Measurements from ENCODE around the gene GZF1.

Gene GZF1

DNA sequence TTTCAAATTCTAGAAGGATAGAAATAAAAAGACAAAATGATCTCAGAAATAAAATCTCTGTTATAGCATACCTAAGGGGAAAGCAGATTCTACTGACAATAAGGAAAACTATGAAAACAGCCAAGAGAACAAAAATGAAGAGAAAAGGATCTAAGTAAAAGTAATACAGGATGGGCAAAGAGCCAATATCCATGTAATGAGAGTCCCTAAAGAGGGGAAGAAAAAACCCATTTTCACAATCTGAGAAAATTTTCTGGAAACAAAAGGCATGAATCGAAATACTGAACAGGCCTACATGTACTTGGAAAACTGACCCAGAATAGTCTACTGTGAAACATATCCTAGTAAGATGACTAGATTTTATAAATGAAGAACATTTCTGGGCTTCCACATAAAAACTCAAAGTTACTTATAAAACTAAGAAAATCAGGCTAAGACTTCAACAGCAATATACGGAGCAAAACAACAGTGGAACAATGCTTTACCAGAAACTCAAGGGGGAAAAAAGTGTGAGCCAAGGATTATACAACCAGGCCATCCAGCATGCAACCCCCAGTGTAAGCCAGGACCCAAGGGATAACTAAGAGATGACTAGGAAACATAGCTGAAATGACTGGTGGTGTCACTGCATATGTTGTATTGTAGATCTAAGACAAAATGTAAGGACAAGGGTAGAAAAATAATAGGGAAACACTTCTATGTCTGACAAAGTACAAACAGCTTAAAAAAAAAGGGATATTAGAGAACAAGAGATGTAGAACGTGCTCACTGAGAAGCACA is 49.1 kb downstream of the GZF1 start:
- no peak for DNase-seq

DNA sequence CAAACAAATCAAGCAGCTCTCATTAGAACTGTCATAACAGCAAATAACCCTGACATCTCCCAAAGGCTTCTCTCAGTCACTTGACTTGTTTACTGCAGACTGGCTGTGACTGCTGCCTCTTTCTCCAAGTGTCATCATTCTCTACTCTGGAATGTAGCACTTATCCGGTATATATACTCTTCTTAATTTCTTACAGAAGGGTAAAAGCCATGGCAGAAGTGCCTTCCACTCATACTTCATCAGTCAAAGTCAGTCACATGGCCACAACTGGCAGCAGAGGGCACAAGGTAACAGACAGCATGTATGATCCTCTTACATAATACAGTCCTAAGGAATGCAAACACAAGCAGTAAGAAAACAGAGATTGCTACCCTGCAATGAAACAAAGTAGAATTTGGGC is 50.0 kb downstream of the GZF1 start:
- DNase-seq: no peak

DNA sequence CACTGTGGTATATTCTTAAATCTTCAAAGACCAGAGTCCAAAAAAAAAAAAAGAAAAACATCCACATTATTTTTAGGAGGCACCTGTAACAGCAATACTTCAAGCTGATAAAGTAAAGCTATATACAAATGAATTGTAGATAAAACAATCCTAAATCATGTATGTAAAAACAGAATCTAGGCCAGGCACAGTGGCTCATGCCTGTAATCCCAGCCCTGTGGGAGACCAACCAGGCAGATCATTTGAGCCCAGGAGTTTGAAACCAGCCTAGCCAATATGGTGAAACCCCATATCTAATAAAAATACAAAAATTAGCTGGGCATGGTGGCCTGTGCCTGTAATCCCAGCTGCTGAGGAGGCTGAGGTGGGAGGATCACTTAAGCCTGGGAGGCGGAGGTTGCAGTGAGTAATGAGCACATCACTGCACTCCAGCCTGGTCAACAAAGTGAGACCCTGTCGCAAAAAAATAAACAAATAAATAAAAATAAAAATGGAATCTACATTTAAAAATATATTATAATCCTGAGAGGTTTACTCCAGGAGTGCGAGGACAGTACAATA is 52.0 kb downstream of the GZF1 start:
- DNase-seq: no peak

DNA sequence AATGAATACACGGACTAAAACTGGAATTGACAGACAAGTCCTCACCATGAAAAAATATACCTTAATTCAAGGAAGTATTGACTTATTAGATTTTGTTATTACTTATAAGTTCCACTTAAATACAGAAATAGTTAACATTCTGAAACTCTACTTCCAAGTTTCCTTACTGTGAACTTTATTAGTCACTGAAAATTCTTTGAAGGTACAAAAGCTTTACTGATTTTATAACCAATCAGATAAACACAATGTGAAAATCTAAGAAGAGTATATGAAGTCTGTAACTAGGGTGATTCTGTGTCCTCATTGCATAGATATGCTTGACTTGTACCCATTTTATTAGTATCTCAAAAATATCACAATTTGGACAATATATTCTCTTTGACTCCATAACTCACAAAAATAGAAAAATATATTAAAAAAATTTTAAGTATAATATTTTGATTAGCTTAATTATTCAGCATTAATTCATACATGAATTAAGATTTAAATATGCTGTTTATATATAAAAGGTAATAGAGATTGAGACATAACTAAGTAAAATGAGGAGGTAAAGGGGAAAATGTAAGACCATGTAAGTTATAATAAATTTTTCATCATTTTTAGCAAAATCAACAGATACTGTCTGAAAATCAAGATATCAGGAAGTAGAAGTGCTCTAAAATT is 52.7 kb downstream of the GZF1 start:
- DNase-seq: no peak

DNA sequence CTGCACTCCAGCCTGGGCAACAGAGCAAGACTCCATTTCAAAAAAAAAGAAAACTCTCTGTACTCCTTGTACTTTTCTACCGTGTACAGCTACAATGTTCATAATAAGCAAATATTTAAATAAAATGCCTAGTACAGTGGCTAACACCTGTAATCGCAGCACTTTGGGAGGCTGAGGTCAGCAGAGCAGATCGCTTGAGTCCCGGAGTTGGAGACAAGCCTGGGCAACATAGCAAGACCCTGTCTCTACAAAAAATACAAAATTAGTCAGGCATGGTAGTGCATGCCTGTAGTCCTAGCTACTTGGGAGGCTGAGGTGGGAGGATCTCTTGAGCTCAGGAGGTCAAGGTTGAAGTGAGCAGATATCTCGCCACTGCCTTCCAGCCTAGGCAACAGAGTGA is 53.6 kb downstream of the GZF1 start:
- DNase-seq: no peak

DNA sequence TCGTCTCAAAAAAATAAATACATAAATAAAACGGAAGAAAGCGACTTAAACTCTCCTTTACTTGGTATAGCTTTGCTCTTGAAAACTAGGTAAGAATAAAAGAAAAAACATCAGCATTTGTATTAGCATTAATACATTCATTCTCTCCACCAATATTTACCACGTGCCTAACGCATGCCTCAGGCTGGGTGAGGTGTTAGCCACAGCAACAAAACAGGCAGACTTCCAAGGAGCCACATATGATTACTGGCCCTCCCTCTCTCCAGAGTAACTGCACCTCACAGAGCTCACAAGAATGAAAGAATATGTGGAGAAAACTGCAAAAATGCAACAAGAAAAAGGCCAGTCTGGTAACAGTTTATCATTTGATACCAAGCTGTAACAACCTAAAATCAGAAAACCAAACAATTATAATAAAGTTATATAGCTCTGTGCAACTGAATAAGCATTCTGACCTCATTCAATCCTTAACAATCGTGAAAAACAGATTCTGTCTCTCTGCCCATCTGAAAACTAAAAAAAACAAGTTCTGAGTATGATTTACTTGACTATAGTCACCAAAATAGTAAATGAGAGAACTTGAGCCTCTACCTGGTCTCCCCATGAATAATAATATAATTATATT is 54.1 kb downstream of the GZF1 start:
- DNase-seq: no peak

DNA sequence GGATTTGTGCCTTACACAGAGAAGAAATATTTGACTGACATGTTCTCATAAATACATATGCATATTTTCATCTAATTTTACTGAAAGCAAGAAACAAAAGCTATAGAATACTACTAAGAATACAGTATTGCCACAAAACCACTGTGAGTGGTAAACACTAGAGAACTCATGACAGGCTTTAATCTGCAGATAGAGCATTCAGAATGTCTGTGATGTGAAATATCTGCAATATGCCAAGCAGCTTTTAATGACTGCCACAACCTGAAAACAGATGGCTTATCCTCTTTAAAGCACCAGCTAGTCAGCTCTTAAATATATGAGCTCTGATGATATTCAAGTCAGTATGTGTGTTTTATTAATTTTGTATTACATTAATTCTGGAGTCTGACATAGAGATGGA is 55.9 kb downstream of the GZF1 start:
- DNase-seq: no peak

DNA sequence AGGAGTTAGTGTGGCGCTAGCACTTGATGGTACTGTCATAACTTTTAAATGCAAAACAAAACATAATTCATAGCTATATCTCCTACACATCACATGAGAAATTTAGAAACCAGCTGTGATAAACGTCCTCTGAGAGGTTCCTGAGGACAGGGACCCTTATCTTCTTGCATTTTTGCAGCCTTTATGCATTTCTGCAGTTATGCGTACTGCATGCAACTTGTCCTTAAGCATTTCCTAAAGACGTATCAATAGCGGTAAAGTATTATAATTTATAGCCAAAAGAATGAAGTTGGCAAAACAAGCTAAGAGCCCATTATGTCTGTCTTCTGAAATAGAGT is 57.6 kb downstream of the GZF1 start:
- no peak for DNase-seq

DNA sequence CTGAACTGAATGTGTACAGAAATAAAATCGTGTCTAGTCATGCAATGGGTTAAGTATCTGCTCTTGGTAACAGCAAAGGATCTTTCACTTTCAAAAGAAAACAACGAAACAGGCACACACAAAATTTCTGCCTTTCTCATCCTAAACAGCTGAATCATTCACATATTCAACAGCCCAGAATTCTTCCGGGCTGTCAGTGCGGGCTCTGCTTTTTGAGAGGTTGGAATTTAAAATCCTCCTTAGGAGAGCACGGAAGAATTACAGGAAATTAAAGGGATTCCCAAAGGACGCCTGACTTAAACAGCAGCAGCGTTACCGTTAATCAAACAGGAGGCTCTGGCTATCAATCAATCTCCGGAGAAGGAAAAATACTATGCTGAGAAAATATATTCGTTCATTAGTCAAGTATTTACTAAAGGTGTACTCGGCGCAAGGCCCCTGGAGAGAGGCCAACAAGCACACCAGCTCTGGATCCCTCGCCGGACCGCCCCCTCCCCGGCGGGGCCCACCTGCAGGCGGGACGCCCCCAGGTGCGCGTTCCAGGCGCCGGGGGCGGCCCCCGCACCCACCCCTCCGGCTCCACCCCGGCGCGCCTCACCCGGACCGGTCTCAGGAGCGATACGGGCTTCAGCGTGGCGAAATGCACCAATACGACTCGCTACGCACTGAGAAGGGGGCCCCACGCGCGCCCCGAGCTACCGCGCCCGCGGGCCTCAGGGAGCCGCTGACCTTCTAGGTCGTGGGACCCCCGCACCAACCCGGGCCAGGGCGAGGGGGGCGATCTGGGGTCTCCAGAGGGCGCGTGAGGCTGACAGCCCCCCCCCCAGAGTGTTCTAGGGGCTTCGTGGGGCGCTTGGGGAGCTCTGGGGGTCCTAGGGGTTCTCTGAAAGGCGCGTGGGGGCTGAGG is 58.3 kb downstream of the GZF1 start:
- DNase-seq: peak; percentile 24

DNA sequence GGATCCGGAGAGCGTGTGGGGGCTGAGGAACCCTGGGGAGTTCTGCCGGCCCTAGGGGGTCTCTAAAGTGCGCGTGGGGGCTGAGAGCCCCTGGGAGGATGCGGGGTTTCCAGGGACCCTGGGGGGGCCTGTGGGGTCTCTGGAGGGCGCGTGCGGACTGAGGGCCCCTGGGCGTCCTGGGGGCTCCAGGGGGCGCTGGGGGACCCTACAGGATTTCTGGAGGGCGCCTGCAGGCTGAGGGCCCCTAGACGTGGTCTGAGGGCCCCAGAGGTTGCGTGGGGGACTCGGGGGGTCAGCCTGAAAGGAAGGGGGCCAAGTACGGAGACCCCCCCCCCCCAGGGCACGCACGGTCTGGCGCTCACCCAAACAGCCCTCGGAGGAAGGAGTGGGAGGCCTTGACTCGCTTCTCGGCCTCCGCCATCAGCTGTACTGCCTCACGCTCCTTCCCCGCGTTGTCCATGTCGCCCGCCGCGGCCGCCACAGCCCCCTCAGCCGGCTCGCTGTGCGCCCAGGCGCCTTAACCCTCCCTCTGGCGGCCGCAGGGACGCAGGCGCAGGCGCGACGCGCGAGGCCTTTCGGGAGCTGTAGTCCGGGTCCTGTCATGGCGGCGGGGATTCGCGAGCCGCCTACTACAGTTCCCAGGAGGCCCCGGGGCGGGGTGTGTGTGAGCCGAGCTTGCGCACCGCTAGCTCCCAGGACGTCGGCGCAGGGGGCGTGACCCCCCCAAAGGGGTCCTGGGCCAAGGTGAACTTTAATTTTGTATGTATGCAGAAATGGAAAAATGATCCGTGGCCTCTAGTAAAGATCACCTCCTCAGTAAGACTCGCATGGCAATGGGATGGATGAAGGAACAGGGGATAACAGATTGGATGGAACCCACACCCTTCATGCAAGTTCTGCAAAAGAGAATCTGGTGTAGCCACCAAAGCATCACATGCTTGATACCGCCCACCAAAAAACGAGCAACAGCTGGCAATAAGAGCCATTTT is 59.3 kb downstream of the GZF1 start, which contains the start of gene NAPB:
TSS of gene NAPB (minus strand) at position 546 of the 989 bp plus-strand sequence. CDS start at position 460, 86 bp downstream.
- DNase-seq: peak; percentile 91
